OCI-M2 (cell line): ENCODE results near the gene AP5S1.
"Not testable (repeated sequence)": the region's sequence is repeated elsewhere in the genome, so short reads cannot be mapped to it uniquely, and the experiment has no call there.

Source experiments
- DNase-seq: peaks from one replicate; lab custom pipeline; 2025; ENCODE audit not compliant: unreplicated experiment; lab: John Stamatoyannopoulos, UW

Gene AP5S1

DNA sequence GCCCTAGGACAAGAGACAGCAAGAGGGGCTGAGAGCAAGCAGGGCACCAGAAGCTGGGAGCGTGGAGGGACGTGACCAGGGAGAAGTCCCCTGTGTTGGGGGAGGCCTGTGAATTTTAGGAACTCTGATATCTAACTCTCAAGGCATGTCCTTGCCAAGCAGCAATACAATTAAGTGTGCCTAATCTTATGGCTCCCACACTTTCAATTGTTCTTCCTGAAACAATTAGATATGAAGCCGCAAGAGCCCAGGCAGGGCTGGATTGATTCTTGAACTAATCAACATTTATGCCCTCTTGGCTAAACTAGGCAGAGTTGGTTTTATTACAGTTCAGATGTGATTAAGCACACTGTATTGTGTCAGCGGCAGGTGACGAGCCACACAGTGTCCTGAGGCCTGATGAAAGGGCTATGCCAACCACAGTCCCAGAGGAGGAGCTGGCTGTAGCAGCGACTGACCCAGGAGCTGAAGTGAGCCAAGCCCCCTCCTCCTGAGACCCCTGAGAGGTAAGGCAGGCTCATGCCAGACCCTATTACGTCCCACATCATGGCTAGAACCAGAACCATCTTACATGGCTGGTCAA, 22.1 kb downstream of the AP5S1 start:
- peak; percentile 75 for DNase-seq

DNA sequence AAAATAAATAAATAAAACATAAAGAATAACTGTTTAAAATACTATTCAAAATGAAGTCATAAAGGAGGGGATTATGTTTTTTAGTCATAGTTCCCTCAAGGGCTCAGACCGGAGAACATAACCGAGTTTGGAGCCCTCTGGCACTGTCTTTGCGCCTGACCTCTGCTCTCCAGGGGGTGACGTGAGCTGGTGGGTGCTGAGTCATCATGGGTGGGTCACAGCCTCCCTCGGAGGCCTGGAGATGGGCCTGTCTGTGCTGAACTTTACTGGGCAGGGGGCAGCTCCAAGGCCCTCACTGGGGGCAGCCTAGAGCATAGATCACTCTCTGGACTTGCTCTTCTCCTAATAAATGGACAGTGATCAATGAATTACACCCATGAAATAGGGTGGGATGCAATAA, 23.1 kb downstream of the AP5S1 start:
- no peak for DNase-seq

DNA sequence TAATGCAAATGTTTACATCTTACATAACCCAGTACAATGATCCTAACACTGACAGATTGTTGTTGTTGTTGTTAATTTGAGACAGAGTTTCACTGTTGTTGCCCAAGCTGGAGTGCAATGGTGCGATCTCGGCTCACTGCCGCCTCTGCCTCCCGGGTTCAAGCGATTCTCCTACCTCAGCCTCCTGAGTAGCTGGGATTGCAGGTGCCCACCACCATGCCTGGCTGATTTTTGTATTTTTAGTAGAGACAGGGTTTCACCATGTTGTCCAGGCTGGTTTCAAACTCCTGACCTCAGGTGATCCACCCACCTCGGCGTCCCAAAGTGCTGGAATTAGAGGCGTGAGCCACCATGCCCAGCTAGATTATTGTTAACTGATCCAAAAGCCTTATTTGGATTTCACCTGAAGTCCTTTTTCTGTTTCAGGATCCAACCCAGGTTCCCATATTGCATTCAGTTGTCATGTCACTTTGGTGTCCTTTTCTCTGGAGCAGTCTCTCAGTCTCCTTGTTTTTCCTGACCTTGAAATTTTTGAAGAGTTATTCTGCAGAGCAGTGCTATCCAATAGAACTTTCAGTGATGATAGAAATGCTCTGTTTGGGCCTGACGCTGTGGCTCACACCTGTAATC, 23.8 kb downstream of the AP5S1 start:
- not testable (repeated sequence) for DNase-seq

DNA sequence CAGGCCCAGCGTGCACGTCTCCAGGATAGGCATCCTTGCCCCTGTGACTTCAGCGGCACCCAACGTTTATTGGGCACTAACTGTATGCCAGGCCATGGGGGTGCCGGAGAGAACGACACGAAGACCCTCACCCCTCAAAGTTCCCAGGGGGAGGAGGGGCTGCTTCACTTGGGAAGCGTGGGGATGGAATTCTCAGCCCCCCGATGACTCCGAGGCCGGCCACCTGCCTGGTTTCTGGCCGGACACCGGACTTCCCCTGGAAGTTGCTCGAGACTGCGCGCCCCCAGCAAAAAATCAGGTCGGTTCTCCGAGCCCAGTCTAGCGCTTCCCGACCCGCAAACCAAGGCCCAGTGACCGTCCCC, 26.0 kb downstream of the AP5S1 start:
- DNase-seq: no peak

DNA sequence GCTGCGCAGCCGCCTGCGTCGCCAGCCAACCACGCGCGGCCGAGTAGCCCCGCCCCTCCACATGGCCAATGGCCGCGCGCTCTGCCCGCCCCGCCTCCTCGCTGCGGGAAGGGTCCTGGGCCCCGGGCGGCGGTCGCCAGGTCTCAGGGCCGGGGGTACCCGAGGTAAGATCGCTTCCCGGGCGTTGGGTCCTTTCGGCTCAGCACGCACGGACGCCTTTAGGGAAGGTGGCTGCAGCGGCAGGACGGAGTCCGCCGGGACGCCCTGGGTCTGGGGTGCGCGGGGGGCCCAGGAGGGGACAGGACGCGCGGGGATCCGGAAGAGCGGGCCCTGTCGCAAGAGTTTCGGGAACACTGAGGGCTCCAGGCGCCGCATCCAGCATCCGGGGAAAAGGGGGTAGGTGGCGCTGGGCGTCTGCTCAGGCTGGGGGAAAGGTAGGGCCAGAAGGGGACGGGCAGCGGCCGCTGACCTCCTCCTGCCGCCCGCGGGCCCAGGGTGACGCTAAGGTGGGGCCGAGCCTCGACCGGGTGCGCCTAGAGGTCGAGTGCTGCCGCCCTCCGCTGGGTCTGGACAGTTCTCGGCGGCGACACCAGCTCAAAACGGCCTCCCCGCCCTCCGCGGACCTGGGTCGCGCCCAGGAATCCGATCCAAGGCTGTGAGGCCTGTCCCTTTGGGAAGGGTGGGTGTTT, 26.5 kb downstream of the AP5S1 start, which contains the start of gene MAVS:
TSS of gene MAVS (plus strand) at position 95 of the 689 bp plus-strand sequence. CDS start 7,791 bp downstream, outside the sequence.
- no peak for DNase-seq

DNA sequence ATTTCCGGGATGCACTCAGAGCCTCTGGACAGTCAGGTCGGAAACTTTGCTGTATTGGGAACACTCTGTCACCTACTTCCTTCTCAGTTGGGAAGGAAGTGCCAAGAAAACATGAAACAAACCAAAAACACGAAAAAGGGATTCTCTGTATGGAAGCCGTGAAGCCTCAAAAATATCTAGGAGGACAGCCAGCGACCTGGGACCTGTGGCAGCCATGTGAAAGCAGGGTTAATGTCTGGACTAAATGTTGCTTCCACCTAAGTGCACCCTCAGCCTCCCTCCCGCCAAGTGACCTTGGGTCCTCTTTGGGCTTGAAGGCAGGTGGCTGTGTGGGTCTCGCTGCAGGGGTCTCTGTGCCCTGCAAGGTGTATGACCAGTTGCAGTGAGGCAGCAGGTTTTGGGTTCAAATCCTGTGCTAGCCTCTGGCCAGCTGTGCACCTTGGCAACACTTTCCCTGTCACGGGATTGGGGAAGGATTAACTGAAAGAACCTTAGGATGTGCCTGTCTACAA, 27.1 kb downstream of the AP5S1 start:
- DNase-seq: no peak

DNA sequence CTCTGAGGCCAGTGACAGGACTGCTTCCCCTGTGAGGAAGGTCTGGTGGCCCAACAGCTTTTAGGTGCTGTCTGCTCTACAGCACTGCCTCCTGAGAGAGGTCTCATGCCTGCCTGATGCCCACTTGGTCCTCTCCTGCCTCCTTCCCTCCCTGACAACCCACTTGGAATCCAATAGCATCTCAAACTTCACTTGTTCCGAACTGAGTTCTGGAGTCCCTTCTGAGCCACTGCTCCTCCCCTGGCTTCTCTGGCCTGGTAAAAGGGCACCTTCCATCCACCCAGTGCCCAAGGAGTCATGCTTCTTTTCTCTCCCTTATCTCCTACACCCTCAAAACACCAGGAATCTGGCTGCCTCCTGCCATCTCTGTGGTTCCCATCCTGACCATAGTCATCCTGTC, 28.2 kb downstream of the AP5S1 start:
- DNase-seq: no peak

DNA sequence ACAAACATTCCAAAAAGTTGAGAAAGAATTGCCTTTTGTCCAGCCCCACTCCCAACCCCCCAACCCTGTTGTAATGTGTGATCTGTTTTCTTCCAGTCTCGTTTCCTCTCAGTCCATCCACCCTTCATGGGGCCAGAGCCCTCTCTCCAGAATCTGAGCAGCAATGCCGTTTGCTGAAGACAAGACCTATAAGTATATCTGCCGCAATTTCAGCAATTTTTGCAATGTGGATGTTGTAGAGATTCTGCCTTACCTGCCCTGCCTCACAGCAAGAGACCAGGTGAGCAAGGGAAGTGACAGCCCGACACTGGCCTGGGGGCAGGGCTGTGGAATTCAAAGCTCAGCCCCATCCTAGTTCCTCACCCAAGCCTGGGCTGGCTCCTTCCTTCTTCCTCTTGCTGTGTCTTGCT, 34.1 kb downstream of the AP5S1 start:
- DNase-seq: no peak

DNA sequence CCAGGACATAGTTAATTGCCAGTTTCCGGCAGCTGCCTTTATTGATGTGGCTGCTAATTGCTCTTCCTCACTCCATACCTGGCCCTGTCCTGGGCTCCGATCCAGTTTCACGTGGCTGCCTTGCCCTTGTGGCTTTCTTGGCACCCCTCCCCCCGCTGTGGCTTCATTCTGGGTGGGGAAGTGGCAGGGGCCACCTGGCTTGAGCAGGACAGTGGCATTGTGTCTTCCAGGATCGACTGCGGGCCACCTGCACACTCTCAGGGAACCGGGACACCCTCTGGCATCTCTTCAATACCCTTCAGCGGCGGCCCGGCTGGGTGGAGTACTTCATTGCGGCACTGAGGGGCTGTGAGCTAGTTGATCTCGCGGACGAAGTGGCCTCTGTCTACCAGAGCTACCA, 37.1 kb downstream of the AP5S1 start:
- no peak for DNase-seq

DNA sequence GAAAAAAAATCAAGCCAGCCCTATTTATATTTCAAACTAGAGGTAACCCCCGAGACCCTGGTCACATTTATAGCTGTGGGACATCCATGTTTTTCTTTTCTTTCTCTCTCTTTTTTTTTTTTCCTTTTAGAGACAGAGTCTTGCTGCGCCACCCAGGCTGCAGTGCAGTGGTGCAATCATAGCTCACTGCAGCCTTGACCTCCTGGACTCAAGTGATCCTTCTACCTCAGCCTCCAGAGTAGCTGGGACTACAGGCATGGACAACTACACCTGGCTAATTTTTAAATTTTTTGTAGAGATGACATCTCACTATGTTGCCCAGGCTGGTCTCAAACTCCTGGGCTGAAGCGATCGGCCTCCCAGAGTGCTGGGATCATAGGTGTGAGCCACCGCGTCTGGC, 38.3 kb downstream of the AP5S1 start:
- DNase-seq: no peak

DNA sequence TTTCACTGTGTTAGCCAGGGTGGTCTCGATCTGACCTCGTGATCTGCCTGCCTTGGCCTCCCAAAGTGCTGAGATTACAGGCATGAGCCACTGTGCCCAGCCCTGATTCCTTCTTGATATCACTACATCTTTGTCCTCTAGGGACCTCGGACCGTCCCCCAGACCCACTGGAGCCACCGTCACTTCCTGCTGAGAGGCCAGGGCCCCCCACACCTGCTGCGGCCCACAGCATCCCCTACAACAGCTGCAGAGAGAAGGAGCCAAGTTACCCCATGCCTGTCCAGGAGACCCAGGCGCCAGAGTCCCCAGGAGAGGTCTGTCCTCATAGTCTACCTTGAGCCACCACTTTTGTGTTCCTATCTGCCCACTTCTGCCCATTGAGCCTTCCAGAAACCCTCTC, 40.8 kb downstream of the AP5S1 start:
- no peak for DNase-seq

DNA sequence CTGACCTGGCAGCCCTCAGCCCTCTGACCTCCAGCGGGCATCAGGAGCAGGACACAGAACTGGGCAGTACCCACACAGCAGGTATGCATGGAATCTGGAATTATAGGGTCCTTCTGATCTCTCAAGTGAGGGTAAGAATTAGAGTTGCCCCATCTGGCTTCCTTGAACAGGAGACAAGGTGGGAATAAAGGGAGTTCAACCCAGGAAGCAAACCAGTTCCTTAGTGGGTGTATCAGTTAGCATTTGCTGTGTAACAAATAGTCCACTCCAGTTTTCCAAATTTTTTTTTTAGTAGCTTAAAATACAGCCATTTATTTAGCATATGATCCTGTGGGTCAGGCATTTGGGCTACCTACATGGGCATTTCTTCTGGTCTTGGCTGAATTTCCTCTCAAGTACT, 42.0 kb downstream of the AP5S1 start:
- DNase-seq: no peak

DNA sequence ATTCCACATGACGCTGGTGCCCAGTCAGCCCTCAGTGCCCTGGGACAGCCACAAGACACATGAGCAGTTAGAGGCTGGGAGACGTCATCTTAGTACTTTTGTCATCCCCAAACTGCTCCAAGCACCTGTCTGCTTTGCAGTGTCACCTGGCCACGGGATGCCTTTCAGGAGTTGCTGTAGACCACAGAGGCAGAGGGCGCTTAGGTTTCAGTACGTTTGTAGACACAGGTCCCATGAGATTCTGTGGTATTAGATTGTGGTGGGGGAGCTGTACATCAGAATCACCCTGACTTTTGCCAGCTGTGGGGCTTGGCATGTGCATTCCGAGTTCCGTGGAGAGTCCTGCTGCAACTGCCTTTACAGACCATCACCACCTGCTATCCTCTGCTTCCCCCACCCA, 43.0 kb downstream of the AP5S1 start:
- no peak for DNase-seq

DNA sequence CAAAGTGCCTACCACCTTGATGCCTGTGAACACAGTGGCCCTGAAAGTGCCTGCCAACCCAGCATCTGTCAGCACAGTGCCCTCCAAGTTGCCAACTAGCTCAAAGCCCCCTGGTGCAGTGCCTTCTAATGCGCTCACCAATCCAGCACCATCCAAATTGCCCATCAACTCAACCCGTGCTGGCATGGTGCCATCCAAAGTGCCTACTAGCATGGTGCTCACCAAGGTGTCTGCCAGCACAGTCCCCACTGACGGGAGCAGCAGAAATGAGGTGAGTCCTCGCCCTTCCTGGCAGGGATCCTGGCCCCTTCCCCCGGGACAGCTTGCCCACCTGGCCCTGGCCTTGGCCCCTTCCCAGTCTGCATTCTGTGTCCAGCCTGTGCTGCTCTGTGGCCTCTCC, 44.2 kb downstream of the AP5S1 start:
- no peak for DNase-seq

DNA sequence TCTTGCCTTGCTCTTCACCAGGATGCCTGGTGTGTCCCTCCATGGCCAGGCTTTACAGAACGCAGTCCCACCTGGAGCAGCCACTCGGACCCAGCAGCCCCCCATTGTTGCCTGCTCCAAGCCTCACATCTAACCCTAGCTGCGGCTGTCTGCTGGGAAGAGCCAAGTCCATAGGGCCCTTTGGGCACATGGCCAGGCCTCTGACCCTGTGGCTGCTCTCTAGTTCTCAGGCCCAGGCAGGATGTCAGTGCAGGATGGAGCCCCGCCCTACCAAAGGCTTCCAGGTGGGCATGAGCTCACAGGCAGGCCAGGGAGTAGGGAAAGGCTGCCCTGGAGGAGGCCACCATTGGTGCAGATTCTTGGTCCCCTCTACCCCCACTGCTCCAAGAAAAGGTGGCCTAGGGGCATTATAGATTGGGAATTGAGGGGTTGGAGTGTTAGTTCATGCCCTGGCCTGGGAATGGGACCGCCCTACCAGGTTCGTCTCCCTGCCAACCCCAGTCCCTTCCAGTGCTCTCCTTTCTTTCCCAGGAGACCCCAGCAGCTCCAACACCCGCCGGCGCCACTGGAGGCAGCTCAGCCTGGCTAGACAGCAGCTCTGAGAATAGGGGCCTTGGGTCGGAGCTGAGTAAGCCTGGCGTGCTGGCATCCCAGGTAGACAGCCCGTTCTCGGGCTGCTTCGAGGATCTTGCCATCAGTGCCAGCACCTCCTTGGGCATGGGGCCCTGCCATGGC, 45.0 kb downstream of the AP5S1 start:
- DNase-seq: no peak

DNA sequence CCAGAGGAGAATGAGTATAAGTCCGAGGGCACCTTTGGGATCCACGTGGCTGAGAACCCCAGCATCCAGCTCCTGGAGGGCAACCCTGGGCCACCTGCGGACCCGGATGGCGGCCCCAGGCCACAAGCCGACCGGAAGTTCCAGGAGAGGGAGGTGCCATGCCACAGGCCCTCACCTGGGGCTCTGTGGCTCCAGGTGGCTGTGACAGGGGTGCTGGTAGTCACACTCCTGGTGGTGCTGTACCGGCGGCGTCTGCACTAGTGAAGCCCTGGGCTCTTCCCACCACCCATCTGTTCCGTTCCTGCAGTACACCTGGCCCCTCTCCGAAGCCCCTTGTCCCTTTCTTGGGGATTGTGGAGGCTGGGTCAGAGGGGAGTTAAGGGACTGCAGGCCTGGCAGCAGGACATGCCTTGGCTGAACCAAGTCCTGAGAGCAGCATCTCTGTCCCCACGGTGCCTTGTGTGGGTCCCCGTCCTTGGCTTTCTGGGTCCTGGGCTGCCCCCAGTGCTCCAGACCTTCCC, 45.6 kb downstream of the AP5S1 start:
- DNase-seq: no peak

DNA sequence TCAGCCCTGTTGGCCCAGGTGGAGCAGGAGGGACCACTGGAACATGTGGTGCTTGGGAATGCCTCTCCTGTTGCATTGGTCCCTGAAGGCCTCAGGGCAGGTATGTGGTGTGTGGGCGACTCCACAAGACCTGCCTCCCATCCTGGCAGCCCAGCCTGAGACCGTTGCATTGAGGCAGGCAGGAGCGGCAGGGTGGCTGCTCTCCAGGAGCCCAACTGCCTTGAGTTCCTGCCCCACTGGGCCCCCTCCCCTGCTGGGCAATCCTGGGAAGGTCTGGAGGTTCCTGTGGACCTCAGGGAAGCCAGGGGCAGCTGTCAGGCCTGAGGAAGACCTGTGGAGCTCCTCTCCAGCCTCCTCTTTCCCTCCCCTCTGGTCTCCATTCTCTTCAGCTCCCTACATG, 46.1 kb downstream of the AP5S1 start:
- no peak for DNase-seq

DNA sequence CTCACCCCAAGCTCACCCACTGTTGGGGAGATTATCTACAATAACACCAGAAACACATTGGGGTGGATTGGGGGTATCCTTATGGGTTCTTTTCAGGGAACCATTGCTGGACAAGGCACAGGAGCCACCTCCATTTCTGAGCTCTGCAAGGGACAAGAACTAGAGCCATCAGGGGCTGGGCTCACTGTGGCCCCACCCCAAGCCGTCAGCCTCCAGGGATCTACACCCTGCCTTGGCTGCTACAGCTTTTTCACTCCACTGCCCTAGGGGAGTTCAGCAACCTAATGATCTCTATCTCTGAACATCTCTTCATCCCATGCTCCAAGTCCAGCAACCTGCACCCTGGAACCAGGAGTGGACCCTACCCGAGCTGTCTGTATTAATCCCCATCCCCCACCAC, 47.5 kb downstream of the AP5S1 start:
- no peak for DNase-seq

DNA sequence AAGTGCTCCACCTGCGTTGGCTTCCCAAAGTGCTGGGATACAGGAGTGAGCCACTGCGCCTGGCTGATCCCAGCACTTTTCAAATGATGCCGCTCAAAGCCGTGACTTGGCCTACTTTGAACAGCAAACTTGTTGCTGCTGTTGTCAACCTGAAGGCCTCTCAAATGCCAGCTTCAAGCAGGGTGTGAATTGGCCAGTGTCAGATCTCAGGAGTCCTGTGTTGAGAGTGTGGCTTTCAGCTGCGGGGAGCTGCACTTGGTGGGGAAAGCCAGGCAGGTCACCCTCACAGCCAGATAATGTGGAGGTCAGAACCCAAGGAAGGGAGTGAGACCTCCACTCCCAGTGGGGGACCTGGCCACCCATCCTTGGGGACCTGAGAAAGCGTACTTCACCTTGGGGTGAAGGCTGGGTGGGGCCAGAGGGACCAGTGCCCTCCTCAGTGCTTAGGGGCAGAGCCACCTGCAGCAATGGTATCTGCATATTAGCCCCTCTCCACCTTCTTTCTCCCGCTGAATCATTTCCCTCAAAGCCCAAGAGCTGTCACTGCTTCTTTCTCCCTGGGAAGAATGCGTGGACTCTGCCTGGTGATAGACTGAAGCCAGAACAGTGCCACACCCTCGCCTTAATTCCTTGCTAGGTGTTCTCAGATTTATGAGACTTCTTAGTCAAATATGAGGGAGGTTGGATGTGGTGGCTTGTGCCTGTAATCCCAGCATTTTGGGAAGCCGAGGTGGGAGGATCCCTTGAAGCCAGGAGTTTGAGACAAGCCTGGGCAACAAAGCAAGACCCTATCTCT, 49.7 kb downstream of the AP5S1 start:
- no peak for DNase-seq

DNA sequence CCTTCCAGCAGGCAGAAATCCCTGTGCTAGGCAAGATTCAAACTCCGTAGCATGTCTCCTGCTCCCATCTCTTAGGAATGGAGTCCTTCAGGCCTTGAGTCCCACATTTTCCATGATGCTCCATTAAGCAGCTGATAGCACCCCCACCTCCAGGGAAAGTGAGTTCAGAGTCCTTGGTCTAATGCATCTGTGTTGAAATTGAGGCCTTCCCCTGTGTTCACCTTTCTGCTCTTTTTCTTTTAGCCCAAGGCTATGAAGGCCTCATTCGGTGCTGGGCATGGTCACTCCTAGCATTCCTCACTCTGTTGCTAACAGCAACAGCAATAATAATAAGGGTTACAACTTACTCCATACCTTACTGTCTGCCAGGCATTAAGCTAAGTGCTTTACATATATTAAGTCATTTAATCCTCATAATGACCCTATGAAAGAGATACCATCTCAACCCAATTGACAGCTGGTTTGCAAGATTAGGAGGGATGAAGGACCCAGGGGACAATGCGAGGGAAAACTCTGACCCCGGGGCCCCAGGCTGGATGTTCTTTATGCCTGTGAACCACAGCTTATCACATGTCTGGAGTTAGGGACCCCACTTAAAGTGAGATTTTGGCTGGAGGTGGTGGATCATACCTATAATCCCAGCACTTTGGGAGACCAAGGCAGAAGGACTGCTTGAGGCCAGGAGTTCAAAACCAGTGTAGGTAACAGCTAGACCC, 51.4 kb downstream of the AP5S1 start:
- DNase-seq: no peak
